K562 (cell line): ENCODE measurements around the gene KCTD13. TPM values are rescaled to one million over a fixed set of nuclear protein-coding genes. Genes with fewer than 3 reads are reported as not detected.
A peak's percentile ranks its signal among the peaks of the same experiment; 100 is the strongest.

Source experiments
- ARID3B ChIP-seq: fragments of 250-450 bp; sonication (Bioruptor Pico); IDR thresholded peaks from 2 replicates; pipeline ENCODE4 v1.4.0; 2020; ENCODE audit warnings: borderline replicate concordance
- ATF7 ChIP-seq: fragments of 450-650 bp; IDR thresholded peaks from 2 replicates; pipeline ENCODE4 v1.7.1; 2014; ENCODE audit warnings: mild to moderate bottlenecking, moderate library complexity
- CREBBP ChIP-seq: IDR thresholded peaks from one replicate; pipeline ENCODE4 v1.6.1; 2012; ENCODE audit warnings: low read depth, mild to moderate bottlenecking, control low read depth, inconsistent platforms, low read length
- ETV5 ChIP-seq: sonication (generic); formaldehyde crosslinking; IDR thresholded peaks from 2 replicates; pipeline ENCODE4 v1.4.0; 2020; ENCODE audit warnings: low read depth, mild to moderate bottlenecking, missing genetic modification reagents
- FOXK2 ChIP-seq, 2 experiments: fragments of 450-650 bp; IDR thresholded peaks in 1 of 2; conservative IDR thresholded peaks in 1 of 2; 2 replicates each; pipeline ENCODE4 v1.6.1; 2016; ENCODE audit warnings: low read depth in 2 of 2, mild to moderate bottlenecking in 1 of 2
- FOXO4 ChIP-seq: fragments of 450-650 bp; formaldehyde crosslinking; IDR thresholded peaks from 2 replicates; pipeline ENCODE4 v1.4.0; 2020; ENCODE audit warnings: mild to moderate bottlenecking, moderate library complexity
- MAFK ChIP-seq: IDR thresholded peaks from 2 replicates; pipeline ENCODE4 v1.6.1; 2011; ENCODE audit warnings: low read length, improper control_type of control experiment
- MIER1 ChIP-seq: fragments of 450-650 bp; IDR thresholded peaks from 2 replicates; pipeline ENCODE4 v1.6.1; 2016; ENCODE audit warnings: antibody characterized with exemption, mild to moderate bottlenecking, low read depth
- PKNOX1 ChIP-seq: fragments of 450-650 bp; IDR thresholded peaks from 2 replicates; pipeline ENCODE4 v1.6.1; 2016
- PRMT5 ChIP-seq: sonication (generic); formaldehyde crosslinking; IDR thresholded peaks from 2 replicates; pipeline ENCODE4 v1.5.0; 2020; ENCODE audit warnings: missing genetic modification reagents
- RBBP5 ChIP-seq: fragments of 200-600 bp; sonication (generic); IDR thresholded peaks from 2 replicates; pipeline ENCODE4 v1.6.1; 2012; ENCODE audit warnings: borderline replicate concordance, mild to moderate bottlenecking, low read length, control low read depth, inconsistent platforms; ENCODE audit not compliant: insufficient read depth, poor library complexity, severe bottlenecking
- RFX1 ChIP-seq: fragments of 450-650 bp; IDR thresholded peaks from 2 replicates; pipeline ENCODE4 v1.6.1; 2016; ENCODE audit warnings: mild to moderate bottlenecking, moderate library complexity
- SMARCE1 ChIP-seq: fragments of 450-650 bp; IDR thresholded peaks from 2 replicates; pipeline ENCODE4 v1.7.1; 2016; ENCODE audit warnings: mild to moderate bottlenecking
- THRB ChIP-seq: fragments of 450-650 bp; formaldehyde crosslinking; conservative IDR thresholded peaks from 2 replicates; pipeline ENCODE4 v1.4.0; 2022; ENCODE audit warnings: mild to moderate bottlenecking, missing genetic modification characterization
- ZNF134 ChIP-seq: fragments of 250-450 bp; sonication (Bioruptor Pico); conservative IDR thresholded peaks from 2 replicates; pipeline ENCODE4 v1.4.0; 2020
- ZNF316 ChIP-seq: fragments of 450-650 bp; IDR thresholded peaks from 2 replicates; pipeline ENCODE4 v1.6.1; 2016
- polyA plus RNA-seq, 8 experiments: library from polyadenylated mRNA; depleted of rRNA in 4 of 8; stranded (reverse) in 5 of 8; unstranded in 3 of 8; fragments of >200 nt; fragmentation: Nextera tagmentation in 2 of 8; fragmentation: Illumina TruSeq in 1 of 8; extraction: Ambion mirVana in 2 of 8; extraction: Trizol in 1 of 8; gene quantifications; 2 replicates each; pipeline versions ENCODE4 v1.2.1 to v1.2.3, GENCODE V29; 2011 to 2014; ENCODE audit warnings: inconsistent platforms in 1 of 8, missing spikeins in 1 of 8
- total RNA-seq, 7 experiments: library from RNA; depleted of rRNA in 6 of 7; stranded (reverse); fragments of >200 nt in 6 of 7; fragmentation: Illumina TruSeq in 2 of 7; extraction: Trizol in 2 of 7; gene quantifications; 2 replicates each; pipeline versions ENCODE4 v1.2.1 to v1.2.3, GENCODE V29; 2011 to 2021; ENCODE audit warnings: low replicate concordance in 1 of 7
- TF ChIP-seq, protein P1 (sequence below), 2 experiments: fragments of 450-650 bp in 1 of 2; sonication (generic) in 1 of 2; formaldehyde crosslinking in 1 of 2; IDR thresholded peaks in 1 of 2; conservative IDR thresholded peaks in 1 of 2; 2 replicates each; pipeline versions ENCODE4 v1.6.1 to v1.8.1; 2016 to 2023; ENCODE audit warnings: mild to moderate bottlenecking in 2 of 2, moderate library complexity in 2 of 2, inconsistent platforms in 1 of 2, missing genetic modification reagents in 1 of 2
- TF ChIP-seq, protein P2 (sequence below), 2 experiments: fragments of 450-650 bp; IDR thresholded peaks; 2 replicates each; pipeline ENCODE4 v1.6.1; 2016

Gene KCTD13
- total and polyA plus RNA-seq, 9 of the 15 experiments (the other 6 are each of a cell fraction or from before 2014, with no cell fraction given) = 1.0 to 20.6 (median 9.8) TPM

GRCh38 chr16:29943846-29944799, 18.1 kb upstream of the KCTD13 start (continued):
- TF ChIP-seq, protein P1, sequence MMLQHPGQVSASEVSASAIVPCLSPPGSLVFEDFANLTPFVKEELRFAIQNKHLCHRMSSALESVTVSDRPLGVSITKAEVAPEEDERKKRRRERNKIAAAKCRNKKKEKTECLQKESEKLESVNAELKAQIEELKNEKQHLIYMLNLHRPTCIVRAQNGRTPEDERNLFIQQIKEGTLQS (IDR thresholded peaks at IDR 0.05) = peak; percentile 84
- TF ChIP-seq, protein P1 (CRISPR knock-in tag; conservative IDR thresholded peaks at IDR 0.05) = 0 out of 2 replicates have a peak, but pooled peaks have one; percentile 43
- no peak for TF ChIP-seq FOXO4 (CRISPR knock-in tag)
- TF ChIP-seq ETV5 (CRISPR knock-in tag) = 0 out of 2 replicates have a peak, but pooled peaks have one; percentile 6
- peak; percentile 71; the same call in 1 of the 2 replicates for TF ChIP-seq MIER1
- no peak for TF ChIP-seq CREBBP
- peak; percentile 7; the same call in 1 of the 2 replicates for TF ChIP-seq MAFK
- peak; percentile 72 for TF ChIP-seq RFX1
- TF ChIP-seq ZNF134 (CRISPR knock-in tag) = no peak; the same call in 1 of the 2 replicates
- TF ChIP-seq, protein P2, sequence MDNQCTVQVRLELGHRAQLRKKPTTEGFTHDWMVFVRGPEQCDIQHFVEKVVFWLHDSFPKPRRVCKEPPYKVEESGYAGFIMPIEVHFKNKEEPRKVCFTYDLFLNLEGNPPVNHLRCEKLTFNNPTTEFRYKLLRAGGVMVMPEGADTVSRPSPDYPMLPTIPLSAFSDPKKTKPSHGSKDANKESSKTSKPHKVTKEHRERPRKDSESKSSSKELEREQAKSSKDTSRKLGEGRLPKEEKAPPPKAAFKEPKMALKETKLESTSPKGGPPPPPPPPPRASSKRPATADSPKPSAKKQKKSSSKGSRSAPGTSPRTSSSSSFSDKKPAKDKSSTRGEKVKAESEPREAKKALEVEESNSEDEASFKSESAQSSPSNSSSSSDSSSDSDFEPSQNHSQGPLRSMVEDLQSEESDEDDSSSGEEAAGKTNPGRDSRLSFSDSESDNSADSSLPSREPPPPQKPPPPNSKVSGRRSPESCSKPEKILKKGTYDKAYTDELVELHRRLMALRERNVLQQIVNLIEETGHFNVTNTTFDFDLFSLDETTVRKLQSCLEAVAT (IDR thresholded peaks at IDR 0.05) = peak; percentile 76 to 77; a peak in 3 of 4 replicates
- no peak for TF ChIP-seq ARID3B
- TF ChIP-seq FOXK2 (conservative IDR thresholded peaks at IDR 0.05 in 1 of 2, IDR thresholded peaks at IDR 0.05 in 1 of 2; ENCODE audit: low read depth in 2 of 2) = peak in 1 of 2 experiments; percentile 14; a peak in 1 of 4 replicates
- TF ChIP-seq SMARCE1 = peak; percentile 6; the same call in 1 of the 2 replicates
- TF ChIP-seq ATF7 = peak; percentile 33; the same call in 1 of the 2 replicates
- 0 out of 2 replicates have a peak, but pooled peaks have one; percentile 11 for TF ChIP-seq THRB (CRISPR knock-in tag)
- TF ChIP-seq RBBP5 = peak; percentile 54
- no peak for TF ChIP-seq PRMT5 (CRISPR knock-in tag)
- TF ChIP-seq PKNOX1 = 0 out of 2 replicates have a peak, but pooled peaks have one; percentile 33
- TF ChIP-seq ZNF316 = peak; percentile 53
